ENCODE measurements around the gene ZBED3. TPM values are rescaled to one million over a fixed set of nuclear protein-coding genes. Genes with fewer than 3 reads are reported as not detected.

Gene ZBED3, protein sequence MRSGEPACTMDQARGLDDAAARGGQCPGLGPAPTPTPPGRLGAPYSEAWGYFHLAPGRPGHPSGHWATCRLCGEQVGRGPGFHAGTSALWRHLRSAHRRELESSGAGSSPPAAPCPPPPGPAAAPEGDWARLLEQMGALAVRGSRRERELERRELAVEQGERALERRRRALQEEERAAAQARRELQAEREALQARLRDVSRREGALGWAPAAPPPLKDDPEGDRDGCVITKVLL
- 3.5 to 4.4 TPM (median 4.1 TPM) in 5 replicates for total RNA-seq (2022; extraction: Qiagen RNA extraction)

DNA sequence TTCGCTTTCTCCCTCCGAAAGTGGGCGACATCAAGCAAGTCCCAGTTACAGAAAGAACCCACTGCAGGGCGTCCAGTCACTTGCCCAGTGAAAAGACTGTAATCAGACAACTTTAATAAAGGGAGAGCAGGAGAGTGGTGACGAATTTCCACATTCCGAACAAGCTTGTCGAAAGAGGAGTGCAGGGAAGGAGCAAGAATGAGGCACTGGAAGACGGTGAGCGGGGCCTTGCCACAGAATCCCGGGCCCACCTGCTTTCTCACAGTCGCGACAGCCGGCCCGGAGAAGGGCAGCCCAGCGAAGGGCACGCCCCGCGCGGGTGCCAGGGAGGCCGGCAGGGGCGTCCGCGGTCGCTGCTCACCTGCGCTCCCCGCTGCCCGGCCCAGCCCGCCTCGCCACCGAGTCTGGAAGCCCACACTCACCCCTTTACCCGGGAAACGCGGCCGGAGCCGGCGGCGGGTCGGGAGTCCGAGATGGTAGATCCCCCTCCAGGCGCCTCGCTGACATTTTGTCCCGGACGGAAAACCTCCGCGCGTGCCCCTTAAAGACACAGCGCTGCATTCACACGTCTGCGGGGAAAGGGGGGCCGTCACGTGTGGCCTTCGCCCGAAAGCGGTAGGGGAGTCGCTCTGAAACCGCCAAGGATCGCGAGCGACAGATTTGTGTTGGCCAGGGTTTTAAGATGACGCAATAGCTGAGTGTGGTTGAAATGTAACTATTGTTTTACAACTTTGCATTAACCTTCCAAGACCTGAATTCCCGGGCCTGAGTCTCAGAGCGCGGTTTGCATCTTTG, at the start of gene ZBED3:
Gene ZBED3 (minus strand): TSS at position 597 of the 795 bp plus-strand sequence. CDS start 9,407 bp downstream, outside the sequence.

DNA sequence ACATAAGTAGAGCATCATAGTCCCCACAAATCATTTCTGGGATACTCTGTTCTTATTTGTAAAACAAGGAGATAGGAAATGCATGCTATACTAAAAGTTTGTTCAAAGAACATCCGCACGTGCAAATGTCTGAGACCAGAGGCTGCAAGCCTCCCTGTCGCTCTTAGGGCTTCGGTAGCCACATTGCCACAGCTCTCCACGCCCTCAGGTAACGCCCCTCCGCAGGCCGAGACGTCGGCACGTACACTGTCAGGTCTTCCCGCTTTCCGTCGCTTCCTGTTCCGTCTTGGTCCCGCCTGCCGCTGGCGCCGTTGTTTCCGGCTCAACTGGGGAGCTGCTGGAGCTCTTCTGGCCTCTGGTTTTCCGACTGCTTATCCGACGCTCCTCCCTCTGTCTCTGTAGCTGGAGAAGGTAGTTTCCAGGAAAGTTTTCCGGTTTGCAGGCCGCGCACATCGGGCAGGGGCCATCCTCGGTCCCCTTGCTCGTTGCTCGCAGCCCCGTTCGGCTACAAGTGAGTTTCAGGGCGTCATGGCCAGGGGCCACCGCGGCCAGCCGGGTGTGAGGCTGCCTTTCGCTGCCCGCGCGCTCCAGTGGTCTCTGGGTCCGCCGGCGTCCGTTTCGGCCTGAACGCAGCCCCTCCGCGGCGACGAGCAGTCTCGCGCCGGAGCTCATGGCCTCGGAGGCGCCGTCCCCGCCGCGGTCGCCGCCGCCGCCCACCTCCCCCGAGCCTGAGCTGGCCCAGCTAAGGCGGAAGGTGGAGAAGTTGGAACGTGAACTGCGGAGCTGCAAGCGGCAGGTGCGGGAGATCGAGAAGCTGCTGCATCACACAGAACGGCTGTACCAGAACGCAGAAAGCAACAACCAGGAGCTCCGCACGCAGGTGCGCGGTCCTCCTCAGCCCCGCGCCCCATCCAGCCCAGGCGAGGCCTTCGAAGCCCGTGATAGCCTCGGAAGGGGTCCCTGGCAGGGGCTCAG, 56.7 kb downstream of the ZBED3 start, which contains the start of gene AGGF1:
Gene AGGF1 (plus strand): TSS at position 308 of the 975 bp plus-strand sequence. CDS start 363 bp downstream, at position 671.

Other genes starting within 250 kb of the ZBED3 start
- gene S100Z, start 237.3 kb downstream of the ZBED3 start, total RNA-seq (2022; extraction: Qiagen RNA extraction) = not detected in 5 replicates
- gene CRHBP, start 134.2 kb downstream of the ZBED3 start, total RNA-seq (2022; extraction: Qiagen RNA extraction) = 0.11 to 0.24 TPM (median 0.12 TPM) in 3 of 5 replicates, not detected in the others
- gene AGGF1, start 56.9 kb downstream of the ZBED3 start, total RNA-seq (2022; extraction: Qiagen RNA extraction) = 13.0 to 14.9 TPM (median 13.9 TPM) in 5 replicates
- gene PDE8B, start 123.4 kb upstream of the ZBED3 start, total RNA-seq (2022; extraction: Qiagen RNA extraction) = 1.8 to 3.0 TPM (median 2.0 TPM) in 5 replicates